Thoracic aorta (tissue), 2 donors: ENCODE data around the gene LRP5. TPM values are rescaled to one million over a fixed set of nuclear protein-coding genes. Genes with fewer than 3 reads are reported as not detected.

Experiments used
- ATAC-seq: fragments of 150-250 bp; one replicate; pipeline ENCODE4 v1.8.0; 2017; ENCODE audit warnings: low read depth; ENCODE audit not compliant: insufficient number of reproducible peaks, low FRiP score
- DNase-seq: peaks from one replicate; pipeline ENCODE4 v3.0.0-alpha.2; 2020; ENCODE audit warnings: low spot score
- H3K27ac ChIP-seq, 2 donors: fragments of 200-600 bp; sonication (generic); 1 replicate in 1 of 2; 2 replicates in 1 of 2; pipeline ENCODE4 v1.5.1; 2016; ENCODE audit warnings: mild to moderate bottlenecking in 2 of 2, moderate library complexity in 2 of 2
- H3K27me3 ChIP-seq: fragments of 200-600 bp; sonication (generic); replicated peaks from 2 replicates; pipeline ENCODE4 v1.6.0; 2016; ENCODE audit warnings: mild to moderate bottlenecking; ENCODE audit not compliant: insufficient read depth
- H3K36me3 ChIP-seq: fragments of 200-600 bp; sonication (generic); one replicate; pipeline ENCODE4 v1.5.1; 2016
- H3K4me1 ChIP-seq, 2 donors: fragments of 200-600 bp; sonication (generic); 1 replicate in 1 of 2; 2 replicates in 1 of 2; pipeline versions ENCODE4 v1.5.1 to v1.6.0; 2016; ENCODE audit warnings: low read depth in 2 of 2, mild to moderate bottlenecking in 1 of 2; ENCODE audit not compliant: control insufficient read depth in 1 of 2
- H3K4me3 ChIP-seq: fragments of 200-600 bp; sonication (generic); 2 replicates; pipeline ENCODE4 v1.5.1; 2016; ENCODE audit warnings: mild to moderate bottlenecking
- H3K9me3 ChIP-seq: fragments of 200-600 bp; sonication (generic); 2 replicates; pipeline ENCODE4 v1.5.1; 2016
- CTCF ChIP-seq: fragments of 200-600 bp; sonication (generic); IDR thresholded peaks from one replicate; pipeline ENCODE4 v1.5.1; 2019; ENCODE audit warnings: antibody characterized with exemption
- total RNA-seq, 2 donors: library from RNA; depleted of rRNA; stranded (reverse); fragments of >200 nt; gene quantifications; one replicate each; pipeline versions ENCODE4 v1.1.0 to v1.2.3, GENCODE V29; 2016

LRP5 gene
- total RNA-seq, 2 donors from 2014 or later = 67.2 to 99.1 TPM

GRCh38 chr11:68303083-68303482 is 9.3 kb upstream of the LRP5 start:
- no peak overlapping the region for H3K27ac ChIP-seq
- H3K4me1 ChIP-seq = peaks cover 0 to 3% of the 10 kb centered on the region in 2 donors
- no peaks in the 10 kb centered on the region for H3K27me3 ChIP-seq
- no peak overlapping the region for H3K4me3 ChIP-seq
- H3K36me3 ChIP-seq = no peaks in the 10 kb centered on the region
- no peak for ATAC-seq
- no peak for TF ChIP-seq CTCF
- no peaks in the 10 kb centered on the region for H3K9me3 ChIP-seq
- DNase-seq = no peak

GRCh38 chr11:68303982-68304780 is 8.2 kb upstream of the LRP5 start:
- Histone ChIP-seq H3K4me1 (peaks cover 0 to 6% of the 10 kb centered on the region in 2 donors), H3K27ac (no peak overlapping the region), H3K9me3 (no peaks in the 10 kb centered on the region), H3K27me3 (no peaks in the 10 kb centered on the region), H3K4me3 (no peak overlapping the region), H3K36me3 (no peaks in the 10 kb centered on the region)
- ATAC-seq = no peak
- no peak for TF ChIP-seq CTCF
- DNase-seq = no peak

GRCh38 chr11:68306636-68307035 is 5.8 kb upstream of the LRP5 start:
- no peak for DNase-seq
- Histone ChIP-seq H3K27me3 (no peaks in the 10 kb centered on the region), H3K4me1 (peaks cover 0 to 6% of the 10 kb centered on the region in 2 donors), H3K4me3 (no peak overlapping the region), H3K36me3 (no peaks in the 10 kb centered on the region), H3K9me3 (no peaks in the 10 kb centered on the region), H3K27ac (no peak overlapping the region)
- no peak for ATAC-seq
- TF ChIP-seq CTCF = no peak

- Histone ChIP-seq H3K9me3 (no peaks in the 10 kb centered on the region), H3K27ac (peak overlapping the region; percentile 20 to 22), H3K36me3 (no peaks in the 10 kb centered on the region), H3K4me3 (no peak overlapping the region), H3K27me3 (no peaks in the 10 kb centered on the region), H3K4me1 (peaks cover 0 to 6% of the 10 kb centered on the region in 2 donors)
- DNase-seq (no peak), ATAC-seq (no peak)
- TF ChIP-seq CTCF = no peak
These were observed 4.3 kb upstream of the LRP5 start for GRCh38 chr11:68308068-68308467.

GRCh38 chr11:68309621-68310185 is 2.7 kb upstream of the LRP5 start:
- H3K27me3 ChIP-seq = no peaks in the 10 kb centered on the region
- no peak for TF ChIP-seq CTCF
- H3K4me3 ChIP-seq = no peak overlapping the region
- peaks cover 5 to 22% of the 10 kb centered on the region in 2 donors for H3K4me1 ChIP-seq
- H3K36me3 ChIP-seq = no peaks in the 10 kb centered on the region
- DNase-seq = no peak
- no peak for ATAC-seq
- no peaks in the 10 kb centered on the region for H3K9me3 ChIP-seq
- peak overlapping the region in 1 of 2 donors; percentile 50 for H3K27ac ChIP-seq
